Psoas muscle (tissue), 8 donors: Measurements from ENCODE around the gene FDXR. TPM values are rescaled to one million over a fixed set of nuclear protein-coding genes. Genes with fewer than 3 reads are reported as not detected.

Experiments used
- ATAC-seq, 4 donors: fragments of 200-7000 bp; cut with Tn5 transposase; one replicate each; pipeline ENCODE4 v1.9.1; 2020; ENCODE audit warnings: moderate library complexity in 3 of 4, mild to moderate bottlenecking in 2 of 4
- DNase-seq, 2 donors: peaks; one replicate each; pipeline ENCODE4 v3.0.0-alpha.2; 2020
- H3K27ac ChIP-seq: fragments of 200-600 bp; one replicate; pipeline ENCODE4 v1.8.0; 2022
- H3K27me3 ChIP-seq, 3 donors: fragments of 200-600 bp in 1 of 3; one replicate each; pipeline versions ENCODE4 v1.6.1 to v1.8.0; 2013 to 2022; ENCODE audit warnings: low read length in 2 of 3, mild to moderate bottlenecking in 2 of 3, moderate library complexity in 1 of 3; ENCODE audit not compliant: insufficient read depth in 3 of 3
- H3K36me3 ChIP-seq, 2 donors: fragments of 200-600 bp in 1 of 2; one replicate each; pipeline versions ENCODE4 v1.6.1 to v1.8.0; 2013 to 2022; ENCODE audit warnings: low read depth in 1 of 2, mild to moderate bottlenecking in 1 of 2, moderate library complexity in 1 of 2; ENCODE audit not compliant: insufficient read depth in 1 of 2
- H3K4me1 ChIP-seq: fragments of 200-600 bp; one replicate; pipeline ENCODE4 v1.8.0; 2022
- H3K4me3 ChIP-seq: fragments of 200-600 bp; one replicate; pipeline ENCODE4 v1.8.0; 2022; ENCODE audit warnings: mild to moderate bottlenecking
- H3K9me3 ChIP-seq: fragments of 200-600 bp; one replicate; pipeline ENCODE4 v1.8.0; 2022
- WGBS, 3 donors: extraction: QIAGEN DNeasy Blood & Tissue Kit; methylation state at CpG; one replicate each; pipeline versions ENCODE4 v1.1.6 to v1.1.7; 2013; 5-methylcytosine and 5-hydroxymethylcytosine counted together
- intact Hi-C, 2 donors: fragments of 100-400 bp; cut with DNase I; formaldehyde crosslinking; loops; one replicate each; pipeline versions ENCODE4 v1.11.0 to v1.14.2; 2022
- polyA plus RNA-seq, 3 donors: library from polyadenylated mRNA; stranded (reverse); fragments of 200-250 nt; gene quantifications; one replicate each; pipeline ENCODE4 v1.2.3, GENCODE V29; 2013
- total RNA-seq, 4 donors: library from RNA; stranded (reverse); fragmentation: NEBNext Ultra II Directional in 2 of 4; extraction: Animal tissue kit (Norgen Biotek cat#: 25700) in 2 of 4; gene quantifications; one replicate each; pipeline versions ENCODE4 v1.2.1 to v1.2.4, GENCODE V29; 2021 to 2023
- TF ChIP-seq, protein P1 (sequence below): fragments of 200-600 bp; IDR thresholded peaks from one replicate; pipeline ENCODE4 v1.8.0; 2022; ENCODE audit warnings: antibody characterized with exemption
- donor health status: healthy with polysubstance abuse.
- donor health status: DM: no; HTN: no; CAD: no; lungs with moderate emphysema.
- donor health status: Bipolar disorder and iron deficiency.
- donor health status: healthy.
- donor health status: DM: yes; HTN: yes; CAD: no.
- donor health status: DM: no; HTN: no; CAD: no.
- donor health status: DM: no; HTN: no; CAD: no.
- donor health status: DM: yes; HTN: yes; CAD: no.

FDXR gene
- total and polyA plus RNA-seq, 7 donors: 3.0 to 7.9 (median 3.7) TPM

DNA sequence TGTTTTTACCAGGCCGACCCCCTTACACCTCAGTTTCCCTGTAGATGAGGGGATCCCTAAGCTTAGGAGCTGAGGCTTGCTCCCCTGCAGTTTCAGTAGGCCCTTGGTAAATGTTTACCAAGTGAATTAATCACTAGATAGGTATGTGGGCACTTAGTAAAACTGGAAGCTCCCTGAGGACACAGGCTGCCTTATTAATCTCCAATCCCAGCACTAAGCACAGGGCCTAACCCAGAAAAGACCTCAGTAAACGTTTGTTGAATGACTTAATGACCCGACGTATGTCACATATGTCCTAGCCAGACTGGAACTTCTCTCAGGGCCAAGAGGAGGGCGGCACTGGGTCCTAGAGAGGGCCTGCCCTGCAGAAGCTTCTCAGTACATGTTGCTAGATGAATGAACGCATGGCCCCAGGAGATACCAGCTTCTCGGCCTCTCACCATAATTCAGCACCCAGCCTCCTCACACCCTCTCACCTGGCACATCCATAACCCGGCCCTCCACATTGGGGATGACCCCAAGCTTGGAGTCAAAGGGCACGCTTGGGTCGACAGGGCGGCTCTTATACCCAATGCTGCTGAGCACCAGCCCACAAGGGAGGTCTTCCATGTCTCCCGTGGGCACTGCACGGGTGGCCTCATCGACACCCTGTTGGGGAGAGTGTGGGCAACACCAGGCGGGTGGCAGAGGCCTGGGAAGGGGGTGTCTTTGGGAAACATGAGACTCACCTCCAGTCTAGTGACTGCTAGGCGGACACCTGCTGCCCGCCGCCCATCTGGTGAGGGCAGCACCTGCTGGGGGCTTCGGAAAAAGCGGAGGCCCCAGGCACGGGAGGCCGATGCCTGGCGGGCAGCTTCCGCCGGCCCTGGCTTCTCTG lies 9.1 kb downstream of the FDXR start:
- H3K4me3 ChIP-seq: no peak overlapping the region
- H3K27ac ChIP-seq: no peak overlapping the region
- ATAC-seq: no peak
- TF ChIP-seq, protein P1, sequence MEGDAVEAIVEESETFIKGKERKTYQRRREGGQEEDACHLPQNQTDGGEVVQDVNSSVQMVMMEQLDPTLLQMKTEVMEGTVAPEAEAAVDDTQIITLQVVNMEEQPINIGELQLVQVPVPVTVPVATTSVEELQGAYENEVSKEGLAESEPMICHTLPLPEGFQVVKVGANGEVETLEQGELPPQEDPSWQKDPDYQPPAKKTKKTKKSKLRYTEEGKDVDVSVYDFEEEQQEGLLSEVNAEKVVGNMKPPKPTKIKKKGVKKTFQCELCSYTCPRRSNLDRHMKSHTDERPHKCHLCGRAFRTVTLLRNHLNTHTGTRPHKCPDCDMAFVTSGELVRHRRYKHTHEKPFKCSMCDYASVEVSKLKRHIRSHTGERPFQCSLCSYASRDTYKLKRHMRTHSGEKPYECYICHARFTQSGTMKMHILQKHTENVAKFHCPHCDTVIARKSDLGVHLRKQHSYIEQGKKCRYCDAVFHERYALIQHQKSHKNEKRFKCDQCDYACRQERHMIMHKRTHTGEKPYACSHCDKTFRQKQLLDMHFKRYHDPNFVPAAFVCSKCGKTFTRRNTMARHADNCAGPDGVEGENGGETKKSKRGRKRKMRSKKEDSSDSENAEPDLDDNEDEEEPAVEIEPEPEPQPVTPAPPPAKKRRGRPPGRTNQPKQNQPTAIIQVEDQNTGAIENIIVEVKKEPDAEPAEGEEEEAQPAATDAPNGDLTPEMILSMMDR: no peak
- H3K4me1 ChIP-seq: peaks cover 18% of the 10 kb centered on the region
- no peak for DNase-seq
- peaks cover 3 to 33% (median 23%) of the 10 kb centered on the region in 3 donors for H3K27me3 ChIP-seq
- H3K36me3 ChIP-seq: no peaks in the 10 kb centered on the region
- intact Hi-C loops: loop anchor here (1.0 to 2.0 kb wide), 3 partner anchors 73 to 121 kb away; no protein-coding TSS in a partner anchor
- WGBS, 3 donors: 85 to 88% (median 88%) methylated on average over 25 of the region's 25 CpGs
- no peaks in the 10 kb centered on the region for H3K9me3 ChIP-seq

DNA sequence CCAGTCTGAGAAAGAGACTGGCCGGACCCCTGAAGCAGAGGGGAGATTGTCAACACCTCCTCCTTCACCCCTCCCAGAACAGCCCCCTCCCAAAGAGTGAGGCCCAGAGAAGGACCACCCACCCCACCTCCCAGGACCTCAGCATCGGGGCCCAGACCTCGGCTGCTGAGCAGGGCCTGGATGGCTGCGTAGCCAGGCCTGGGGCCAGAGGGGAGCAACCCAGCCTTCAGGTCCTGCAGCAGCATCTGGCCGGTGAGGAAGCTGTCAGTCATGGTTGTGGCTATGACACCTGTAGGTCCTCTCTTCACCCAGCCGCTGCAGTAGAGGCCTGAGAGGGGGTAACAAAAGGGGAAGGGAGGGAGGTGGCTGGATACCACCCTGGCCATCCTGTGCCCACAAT lies 9.9 kb downstream of the FDXR start:
- H3K27me3 ChIP-seq: peaks cover 3 to 37% (median 26%) of the 10 kb centered on the region in 3 donors
- H3K27ac ChIP-seq: no peak overlapping the region
- H3K36me3 ChIP-seq: no peaks in the 10 kb centered on the region
- no peak for ATAC-seq
- WGBS, 3 donors: 83 to 89% (median 86%) methylated on average over 5 to 6 of the region's 6 CpGs
- H3K4me3 ChIP-seq: no peak overlapping the region
- H3K4me1 ChIP-seq: peaks cover 18% of the 10 kb centered on the region
- no peaks in the 10 kb centered on the region for H3K9me3 ChIP-seq
- TF ChIP-seq, protein P1: no peak
- DNase-seq: no peak
- intact Hi-C loops: loop anchor here in 1 of 2 donors (2.0 kb wide), 2 partner anchors 72 to 120 kb away; no protein-coding TSS in a partner anchor

DNA sequence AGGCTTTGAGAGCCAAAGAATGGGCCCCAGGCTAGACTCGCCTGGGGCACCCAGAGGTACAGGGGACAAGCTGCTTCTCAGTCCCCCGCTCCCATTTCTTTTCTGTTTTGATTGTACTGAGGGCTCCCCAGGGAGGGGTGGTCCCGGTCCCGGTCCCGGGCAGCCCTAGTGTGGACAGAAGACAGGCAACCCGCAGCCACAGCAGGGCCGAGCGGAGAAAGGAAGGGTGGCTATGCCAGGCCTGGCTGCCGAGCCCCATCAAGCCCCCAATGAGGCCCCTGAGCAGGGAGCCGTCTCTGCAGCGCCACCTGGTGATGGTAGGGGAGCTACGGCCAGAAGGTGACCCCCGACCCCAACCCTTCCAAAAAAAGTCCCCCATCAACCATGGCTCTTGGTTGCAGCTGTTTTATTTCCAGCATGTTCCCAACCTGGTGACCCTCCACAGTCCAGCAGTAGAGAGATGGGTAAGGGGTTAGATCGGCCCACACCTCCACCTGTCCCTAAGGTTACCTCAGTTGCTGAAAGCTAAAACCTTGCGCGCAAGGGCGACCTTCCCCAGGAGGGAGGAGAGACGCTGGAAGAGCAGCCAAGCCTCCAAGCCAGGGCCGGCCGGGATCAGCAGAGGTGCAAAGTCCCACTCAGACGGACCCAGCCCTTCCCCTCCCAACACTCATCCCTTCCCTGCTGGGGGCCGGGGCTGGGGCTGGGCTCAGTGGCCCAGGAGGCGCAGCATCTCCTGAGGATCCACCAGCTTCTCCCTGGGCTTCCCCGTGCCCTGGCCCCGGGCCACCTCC lies 10.5 kb downstream of the FDXR start:
- no peaks in the 10 kb centered on the region for H3K9me3 ChIP-seq
- no peak overlapping the region for H3K27ac ChIP-seq
- DNase-seq (peak; percentile 66 to 80), ATAC-seq (peak in 3 of 4 donors; percentile 41 to 70 (median 70))
- 39 to 43% (median 42%) methylated on average over 20 to 25 of the region's 25 CpGs for WGBS, 3 donors
- H3K4me1 ChIP-seq: peaks cover 18% of the 10 kb centered on the region
- peaks cover 3 to 43% (median 28%) of the 10 kb centered on the region in 3 donors for H3K27me3 ChIP-seq
- H3K36me3 ChIP-seq: no peaks in the 10 kb centered on the region
- peak overlapping the region; percentile 35 for H3K4me3 ChIP-seq
- TF ChIP-seq, protein P1: peak; percentile 63
- intact Hi-C loops: loop anchor here in 1 of 2 donors (2.0 kb wide), 2 partner anchors 72 to 120 kb away; no protein-coding TSS in a partner anchor

DNA sequence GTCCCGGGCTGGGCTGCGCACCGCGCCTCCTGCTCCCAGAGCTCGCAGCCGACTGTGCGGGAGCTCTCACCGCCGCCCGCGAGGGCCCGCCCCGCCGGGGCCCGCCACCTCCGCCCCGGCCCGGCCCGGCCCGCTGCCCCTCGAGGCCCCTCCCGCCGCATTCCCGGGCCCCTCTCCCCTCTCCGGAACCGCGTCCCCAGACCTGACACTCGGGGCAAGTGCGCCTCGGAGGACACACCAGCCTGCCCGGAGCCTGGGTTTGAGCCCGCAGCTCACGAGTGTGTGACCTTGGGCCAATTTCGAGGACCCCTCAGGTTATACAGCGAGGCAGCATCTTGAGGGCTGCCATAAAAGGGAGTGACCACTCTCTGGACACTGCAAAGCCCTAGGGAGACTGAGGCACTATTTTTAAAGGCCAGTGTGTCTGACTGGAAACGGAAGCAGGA lies 11.1 kb downstream of the FDXR start:
- no peaks in the 10 kb centered on the region for H3K9me3 ChIP-seq
- 6 to 7% (median 6%) methylated on average over 19 to 36 of the region's 36 CpGs for WGBS, 3 donors
- H3K36me3 ChIP-seq: no peaks in the 10 kb centered on the region
- peak overlapping the region; percentile 35 for H3K4me3 ChIP-seq
- no peak overlapping the region for H3K27ac ChIP-seq
- ATAC-seq (no peak), DNase-seq (no peak)
- peaks cover 18% of the 10 kb centered on the region for H3K4me1 ChIP-seq
- TF ChIP-seq, protein P1: no peak
- intact Hi-C loops: loop anchor here in 1 of 2 donors (2.0 kb wide), 2 partner anchors 71 to 119 kb away; no protein-coding TSS in a partner anchor
- H3K27me3 ChIP-seq: peaks cover 3 to 49% (median 28%) of the 10 kb centered on the region in 3 donors
